ENCODE results near the gene COPE. TPM values are rescaled to one million over a fixed set of nuclear protein-coding genes. Genes with fewer than 3 reads are reported as not detected.

Gene COPE
- total and polyA plus RNA-seq, 2 of the 8 experiments (the other 6 are each of a cell fraction or from before 2014, with no cell fraction given) = 178 to 356 TPM

DNA sequence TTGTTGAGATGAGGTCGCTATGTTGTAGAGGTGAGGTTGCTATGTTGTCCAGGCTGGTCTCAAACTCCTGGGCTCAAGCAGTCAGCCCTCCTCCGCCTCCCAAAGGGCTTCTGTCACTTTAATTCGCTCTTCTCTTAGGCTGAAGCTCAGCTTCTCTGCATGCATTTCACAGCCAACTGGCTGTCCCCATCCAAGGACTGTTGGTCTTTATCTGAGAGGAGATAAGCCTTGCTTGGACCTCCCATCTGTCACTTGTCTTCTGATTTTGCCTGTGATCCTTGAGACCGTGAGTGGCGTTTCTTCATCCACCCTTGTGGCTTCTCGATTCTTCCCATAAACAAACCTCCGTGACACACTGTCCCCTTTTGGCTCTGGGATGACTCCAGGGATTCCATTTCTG, 47.6 kb downstream of the COPE start:
- no peak overlapping the region for H4K5ac ChIP-seq (ENCODE audit: insufficient read length, low read depth, low read length)
- no peak overlapping the region for H2AFZ ChIP-seq (ENCODE audit: low read length)
- H3K36me3 ChIP-seq (ENCODE audit: control insufficient read depth in 2 of 4, insufficient read depth in 4 of 4, low read length in 3 of 4) = peaks cover 5 to 10% (median 7%) of the 10 kb centered on the region in 4 experiments; a peak in 6 of 8 replicates
- WGBS, 2 experiments (ENCODE audit: extremely low coverage in 1 of 2, insufficient coverage in 1 of 2, insufficient read length in 1 of 2, insufficient replicate concordance in 2 of 2, low coverage in 1 of 2, low lambda C conversion rate in 2 of 2, missing lambda C conversion rate in 1 of 2) = 89% methylated on average over 7 of the region's 7 CpGs; no CpG with 5 or more reads in 1 of the 2 experiments
- H2AK5ac ChIP-seq (ENCODE audit: low read depth, low read length) = no peak overlapping the region
- no peak overlapping the region for H3K14ac ChIP-seq (ENCODE audit: insufficient read length)
- no peak overlapping the region for H4K91ac ChIP-seq (replicated peaks; ENCODE audit: insufficient read length, low read length)
- H3K9ac ChIP-seq (replicated peaks in 1 of 4; ENCODE audit: extremely low read depth in 1 of 4, low read depth in 3 of 4, low read length in 3 of 4) = no peak overlapping the region
- no peak overlapping the region; a peak in 1 of 4 replicates for H3K4me2 ChIP-seq (ENCODE audit: insufficient read depth in 1 of 2, low read depth in 2 of 2, low read length in 2 of 2)
- H2BK120ac ChIP-seq (replicated peaks; ENCODE audit: low read depth, low read length) = no peak overlapping the region
- H3K79me2 ChIP-seq (ENCODE audit: control insufficient read depth in 1 of 2, insufficient read depth in 2 of 2, low read length in 2 of 2) = no peaks in the 10 kb centered on the region
- no peak overlapping the region for H3K27ac ChIP-seq (ENCODE audit: low read depth, low read length)
- no peaks in the 10 kb centered on the region; the same call in 1 of the 2 replicates for H3K79me1 ChIP-seq (ENCODE audit: low read depth, low read length)
- CTCF ChIA-PET (ENCODE audit: partially characterized antibody) = interaction anchor here (0.7 to 1.0 kb wide), 2 partner anchors 25 to 133 kb away, joined by 3 read pairs; no protein-coding TSS in a partner anchor
- H3K56ac ChIP-seq (replicated peaks; ENCODE audit: insufficient read length, low read depth, low read length) = no peak overlapping the region
- no peaks in the 10 kb centered on the region for H3K9me3 ChIP-seq (ENCODE audit: insufficient read depth in 2 of 2, low read depth in 1 of 2, low read length in 1 of 2)
- H4K20me1 ChIP-seq (replicated peaks in 1 of 2; ENCODE audit: control insufficient read depth in 1 of 2, insufficient read depth in 2 of 2, low read length in 2 of 2) = peaks cover 0 to 6% of the 10 kb centered on the region in 2 experiments
- POLR2A ChIA-PET (ENCODE audit: partially characterized antibody) = interaction anchor here (0.7 kb wide), 1 partner anchor 152 kb away, joined by 3 read pairs; no protein-coding TSS in a partner anchor
- no peak overlapping the region for H3K4ac ChIP-seq (replicated peaks; ENCODE audit: insufficient read length, low read depth, low read length)
- H3K4me3 ChIP-seq (ENCODE audit: extremely low read depth in 1 of 4, insufficient read depth in 2 of 4, low read depth in 3 of 4, low read length in 4 of 4) = no peak overlapping the region
- H2BK12ac ChIP-seq (ENCODE audit: low read depth, low read length) = no peak overlapping the region
- H4K8ac ChIP-seq (ENCODE audit: extremely low read depth, insufficient read depth, low read length) = no peak overlapping the region
- peaks cover 0 to 9% (median 3%) of the 10 kb centered on the region in 4 experiments; a peak in 4 of 7 replicates for H3K4me1 ChIP-seq (replicated peaks in 1 of 4; ENCODE audit: control insufficient read depth in 3 of 4, insufficient read depth in 4 of 4, low read length in 3 of 4)
- H3K23me2 ChIP-seq (ENCODE audit: low read depth, low read length) = peaks cover 4% of the 10 kb centered on the region; the same call in 1 of the 2 replicates
- H2BK20ac ChIP-seq (ENCODE audit: low read length) = no peak overlapping the region
- H3K27me3 ChIP-seq (replicated peaks in 1 of 4; ENCODE audit: control insufficient read depth in 3 of 4, extremely low read depth in 1 of 4, insufficient read depth in 3 of 4, low read length in 3 of 4) = peaks cover 0 to 2% (median 0%) of the 10 kb centered on the region in 4 experiments; a peak in 2 of 7 replicates
- no peak overlapping the region for H2BK5ac ChIP-seq (ENCODE audit: low read depth, low read length)
- no peak overlapping the region for H2BK15ac ChIP-seq (ENCODE audit: low read length)
- no peak overlapping the region for H3K18ac ChIP-seq (ENCODE audit: extremely low read depth, low read length)
- DNase-seq (ENCODE audit: low read depth in 1 of 2, low spot score in 2 of 2) (no peak), FAIRE-seq (no peak)
- no peak overlapping the region for H3K23ac ChIP-seq (ENCODE audit: insufficient read length)
- TF ChIP-seq, protein P1, sequence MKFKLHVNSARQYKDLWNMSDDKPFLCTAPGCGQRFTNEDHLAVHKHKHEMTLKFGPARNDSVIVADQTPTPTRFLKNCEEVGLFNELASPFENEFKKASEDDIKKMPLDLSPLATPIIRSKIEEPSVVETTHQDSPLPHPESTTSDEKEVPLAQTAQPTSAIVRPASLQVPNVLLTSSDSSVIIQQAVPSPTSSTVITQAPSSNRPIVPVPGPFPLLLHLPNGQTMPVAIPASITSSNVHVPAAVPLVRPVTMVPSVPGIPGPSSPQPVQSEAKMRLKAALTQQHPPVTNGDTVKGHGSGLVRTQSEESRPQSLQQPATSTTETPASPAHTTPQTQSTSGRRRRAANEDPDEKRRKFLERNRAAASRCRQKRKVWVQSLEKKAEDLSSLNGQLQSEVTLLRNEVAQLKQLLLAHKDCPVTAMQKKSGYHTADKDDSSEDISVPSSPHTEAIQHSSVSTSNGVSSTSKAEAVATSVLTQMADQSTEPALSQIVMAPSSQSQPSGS (IDR thresholded peaks at IDR 0.05; ENCODE audit: low read length) = no peak
- TF ChIP-seq ASH2L (IDR thresholded peaks at IDR 0.05; ENCODE audit: low read length) (no peak), EGR1 (IDR thresholded peaks at IDR 0.05; ENCODE audit: borderline replicate concordance, low read depth, low read length) (no peak)
